Dermis blood vessel endothelial cell (primary cell): ENCODE data around the gene BCAS3. TPM values are rescaled to one million over a fixed set of nuclear protein-coding genes. Genes with fewer than 3 reads are reported as not detected.
A peak's percentile ranks its signal among the peaks of the same experiment; 100 is the strongest.
"Not testable (repeated sequence)": the region's sequence is repeated elsewhere in the genome, so short reads cannot be mapped to it uniquely, and the experiment has no call there.

Experiments used
- DNase-seq: peaks from one replicate; pipeline ENCODE4 v3.0.0; 2010
- total RNA-seq: library from RNA; depleted of rRNA; stranded (reverse); fragments of >200 nt; gene quantifications from 2 replicates; pipeline ENCODE4 v1.2.3, GENCODE V29; 2014

BCAS3 gene
- total RNA-seq, 1 donor from 2014 or later: 27.4 TPM

- DNase-seq: no peak
These were observed 736.7 kb downstream of the BCAS3 start for GRCh38 chr17:61414141-61414935.

DNA sequence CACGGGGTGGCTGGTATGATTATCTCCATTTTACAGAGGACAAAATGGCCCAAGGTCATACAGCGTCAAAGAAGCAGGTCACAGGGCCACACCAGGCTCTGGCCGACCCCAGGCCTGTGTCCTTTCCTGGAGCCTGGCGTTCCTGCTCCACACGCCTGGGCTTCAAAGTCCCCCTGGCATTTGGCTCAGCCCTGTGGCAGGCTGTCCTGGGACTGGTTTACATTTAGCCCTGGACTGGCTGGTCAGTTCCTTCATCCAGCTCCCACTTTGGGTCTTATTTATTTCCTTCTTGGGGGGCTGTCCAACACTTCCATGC lies 737.2 kb downstream of the BCAS3 start:
- no peak for DNase-seq

DNA sequence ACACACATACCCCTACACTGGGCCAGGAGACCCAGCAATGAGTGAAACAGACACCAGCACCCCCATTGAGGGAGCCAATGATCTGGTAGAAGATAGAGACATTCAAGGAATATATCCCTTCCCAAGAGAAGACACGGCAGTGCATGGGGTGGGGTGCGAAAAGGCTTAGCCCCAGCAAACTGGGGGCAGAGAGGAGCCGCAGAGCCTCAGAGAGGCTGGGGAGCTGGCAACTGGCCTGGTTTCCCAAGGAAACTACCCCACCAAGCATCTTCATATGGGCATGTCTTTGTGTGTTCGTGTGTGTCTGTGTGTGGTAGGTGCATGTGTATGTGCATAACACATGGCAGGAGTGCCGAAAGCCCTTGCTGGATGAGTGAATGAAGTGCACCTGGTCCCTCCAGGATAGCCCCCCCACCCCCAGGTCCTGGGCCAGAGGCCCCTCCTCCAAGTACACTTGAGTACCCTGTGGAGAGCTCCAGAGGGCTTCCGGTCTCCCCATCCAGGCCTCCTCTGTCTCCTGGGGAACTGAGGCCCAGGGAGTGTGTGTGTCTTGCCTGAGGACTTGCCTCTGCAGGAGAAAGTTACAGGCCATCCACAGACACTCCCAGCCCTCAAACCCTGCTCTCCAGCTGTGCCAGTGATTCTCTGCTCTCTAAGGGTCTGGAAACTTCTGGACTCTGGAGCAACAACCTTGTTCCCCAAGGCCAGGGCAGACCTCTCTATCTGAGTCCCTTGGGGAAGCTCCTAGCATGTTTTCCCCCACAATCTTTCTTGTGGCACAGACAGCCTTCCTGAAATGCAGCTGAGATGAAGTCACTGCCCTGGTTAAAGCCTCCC lies 737.9 kb downstream of the BCAS3 start:
- DNase-seq: no peak

- DNase-seq: no peak
These were observed 738.5 kb downstream of the BCAS3 start for GRCh38 chr17:61416211-61416539.

DNA sequence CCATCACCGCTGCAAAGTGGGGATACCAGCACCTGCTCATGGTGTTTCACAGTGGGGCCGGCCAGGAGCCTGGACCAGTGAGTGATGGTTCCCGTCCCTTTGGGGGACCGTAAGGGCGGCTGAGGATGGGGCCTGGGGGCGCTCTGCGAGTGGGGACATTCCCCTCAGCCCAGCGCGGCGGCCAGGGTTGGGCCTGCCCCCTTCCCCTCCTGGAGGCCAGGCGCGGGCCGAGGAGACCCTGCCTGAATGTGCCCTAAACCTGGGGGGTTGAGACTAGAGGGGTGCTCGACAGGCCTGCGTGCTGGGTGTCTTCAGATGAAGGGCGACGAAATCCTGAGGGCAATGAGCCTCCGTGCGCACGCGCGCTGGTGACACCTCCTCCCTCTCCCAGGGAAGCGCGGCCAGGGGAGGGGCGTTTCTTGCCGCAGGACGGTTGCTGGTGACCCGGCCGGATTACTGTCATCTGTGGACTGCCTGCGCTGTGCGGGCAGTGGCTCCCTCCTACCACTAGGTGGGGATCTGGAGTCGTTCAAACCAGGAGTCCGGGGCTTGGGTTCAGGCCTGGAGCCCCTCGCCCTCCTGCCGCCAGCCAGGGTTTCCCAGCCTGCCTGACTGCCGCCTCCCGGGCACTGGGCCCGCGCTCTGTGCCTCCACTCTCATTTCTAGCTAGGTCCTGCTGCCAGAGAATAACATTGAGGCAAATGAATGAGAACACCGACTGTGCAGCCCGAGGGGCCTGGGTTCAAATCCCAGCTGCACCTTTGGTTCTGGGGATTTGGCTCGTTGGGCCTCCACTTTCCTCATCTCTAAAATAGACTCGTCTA lies 739.1 kb downstream of the BCAS3 start:
- DNase-seq: peak; percentile 87

DNA sequence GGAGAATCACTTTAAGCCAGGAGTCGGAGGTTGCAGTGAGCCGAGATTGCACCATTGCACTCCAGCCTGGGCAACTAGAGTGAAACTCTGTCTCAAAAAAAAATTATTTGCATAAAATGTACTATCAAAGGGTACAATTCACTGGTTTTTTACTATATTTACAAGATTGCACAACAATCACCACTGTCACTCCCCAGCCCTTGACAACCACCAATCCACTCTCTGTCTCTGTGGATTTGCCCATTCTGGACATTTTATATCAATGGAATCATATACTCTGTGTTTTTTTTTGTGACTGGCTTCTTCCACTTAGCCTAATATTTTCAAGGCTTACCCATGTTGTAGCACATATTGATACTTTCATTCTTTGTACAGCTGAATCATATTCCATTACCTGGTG lies 740.8 kb downstream of the BCAS3 start:
- DNase-seq: no peak

DNA sequence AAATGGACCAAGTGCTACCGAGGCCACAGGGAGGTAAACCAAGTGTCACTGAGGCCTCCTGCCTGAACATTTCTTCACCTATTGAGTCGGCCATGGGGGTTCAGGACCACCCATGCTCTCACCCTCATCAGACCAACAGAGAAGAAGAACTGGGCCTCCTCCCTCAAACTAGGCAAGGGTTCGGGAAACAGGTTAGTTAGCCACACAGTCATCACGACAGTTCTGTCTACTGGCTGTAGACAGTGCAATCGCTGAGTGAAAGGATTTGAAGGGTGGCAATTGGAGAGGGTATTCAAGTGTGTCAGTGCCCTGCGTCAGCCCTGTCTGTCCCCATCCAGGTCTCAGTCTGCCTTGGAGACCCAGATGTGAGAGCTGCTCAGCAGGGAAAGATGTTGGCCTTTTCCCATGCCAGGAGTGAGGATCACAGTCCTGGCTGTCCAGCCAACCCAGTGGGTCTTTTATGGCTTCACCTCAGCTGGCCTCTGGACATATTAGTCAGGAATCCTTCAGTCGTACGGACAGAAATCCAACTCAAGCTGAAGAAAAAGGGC lies 741.9 kb downstream of the BCAS3 start:
- DNase-seq: no peak

DNA sequence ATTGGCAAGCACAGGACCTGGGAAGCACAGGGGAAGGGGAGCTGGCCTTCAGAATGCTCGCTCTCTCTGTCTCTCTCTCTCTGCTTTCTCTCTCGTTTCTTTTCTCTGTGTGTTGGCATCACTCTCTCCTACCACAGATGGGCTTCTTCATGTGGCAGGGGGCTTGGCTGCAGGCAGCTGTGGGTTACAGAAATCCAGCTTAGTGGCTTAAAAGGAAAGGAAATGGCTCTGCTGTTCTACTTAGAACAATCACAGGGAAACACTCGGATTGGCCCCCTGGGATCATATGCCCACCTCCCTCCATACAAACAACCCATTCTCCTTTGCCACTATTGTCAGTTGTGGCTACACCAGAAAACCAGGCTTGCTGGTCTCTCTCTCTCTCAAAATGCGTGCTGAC lies 742.4 kb downstream of the BCAS3 start:
- DNase-seq: no peak

- DNase-seq: no peak
These were observed 743.2 kb downstream of the BCAS3 start for GRCh38 chr17:61420745-61421398.

DNA sequence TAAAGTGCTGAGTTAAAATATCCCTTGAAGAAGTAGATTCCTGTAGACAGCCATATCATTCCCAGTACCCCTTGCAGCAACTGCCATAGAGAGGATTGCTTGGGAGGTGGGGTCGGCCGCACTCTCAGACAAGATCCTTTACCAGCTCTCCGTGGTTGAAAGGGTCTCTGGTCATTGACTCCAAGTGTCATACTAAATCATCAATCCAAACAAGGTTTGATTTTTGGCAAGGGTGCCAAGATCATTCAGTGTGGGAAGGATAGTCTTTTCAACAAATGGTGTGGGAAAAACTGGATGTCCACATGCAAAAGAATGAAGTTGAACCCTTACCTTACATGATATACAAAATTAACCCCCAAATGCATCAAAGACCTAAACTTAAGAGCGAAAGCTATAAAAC lies 743.8 kb downstream of the BCAS3 start:
- DNase-seq: no peak

DNA sequence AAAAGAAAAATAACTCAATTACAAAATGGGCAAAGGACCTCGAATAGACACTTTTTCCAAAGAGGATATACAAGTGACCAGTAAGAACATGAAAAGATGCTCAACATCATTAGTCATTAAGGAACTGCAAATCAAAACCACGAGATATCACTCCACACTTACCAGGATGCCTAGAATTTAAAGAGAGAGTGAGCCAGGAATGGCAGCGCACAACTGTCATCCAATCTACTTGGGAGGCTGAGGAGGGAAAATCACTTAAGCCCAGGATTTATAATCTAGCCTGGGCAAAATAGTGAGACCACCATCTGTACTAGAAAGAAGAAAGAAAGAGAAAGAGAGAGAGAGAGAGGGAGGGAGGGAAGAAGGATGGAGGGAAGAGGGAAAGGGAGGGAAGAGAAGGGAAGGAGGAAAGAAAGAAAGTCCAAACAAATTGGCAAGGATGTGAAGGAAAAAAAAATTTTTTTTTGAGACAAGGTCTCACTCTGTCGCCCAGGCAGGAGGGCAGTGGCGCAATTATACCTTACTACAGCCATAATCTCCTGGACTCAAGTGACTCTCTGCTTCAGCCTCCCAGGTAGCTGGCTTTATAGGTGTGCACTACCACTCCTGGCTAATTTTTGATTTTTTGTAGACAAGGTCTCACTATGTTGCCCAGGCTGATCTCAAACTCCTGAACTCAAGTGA lies 744.6 kb downstream of the BCAS3 start:
- no peak for DNase-seq

DNA sequence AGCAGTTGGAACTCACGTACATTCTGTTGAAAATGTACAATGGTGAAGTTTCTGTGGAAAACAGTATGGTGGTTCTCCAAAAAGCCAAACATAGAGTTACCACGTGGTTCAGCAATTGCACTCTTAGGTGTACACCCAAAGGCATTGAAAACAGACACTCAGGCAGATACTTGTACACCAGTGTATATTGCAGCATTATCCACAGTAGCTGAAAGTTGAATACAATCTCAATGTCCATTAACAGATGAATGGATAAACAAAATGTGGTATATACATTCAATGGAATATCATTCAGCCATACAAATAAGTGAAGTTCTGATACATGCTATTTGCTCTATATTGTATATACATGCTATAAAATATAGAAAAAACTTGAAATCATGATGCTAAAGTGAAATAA lies 745.2 kb downstream of the BCAS3 start:
- DNase-seq: no peak

- DNase-seq: no peak
These were observed 746.5 kb downstream of the BCAS3 start for GRCh38 chr17:61423967-61424649.

GRCh38 chr17:61425682-61426481 lies 748.2 kb downstream of the BCAS3 start:
- DNase-seq: no peak

DNA sequence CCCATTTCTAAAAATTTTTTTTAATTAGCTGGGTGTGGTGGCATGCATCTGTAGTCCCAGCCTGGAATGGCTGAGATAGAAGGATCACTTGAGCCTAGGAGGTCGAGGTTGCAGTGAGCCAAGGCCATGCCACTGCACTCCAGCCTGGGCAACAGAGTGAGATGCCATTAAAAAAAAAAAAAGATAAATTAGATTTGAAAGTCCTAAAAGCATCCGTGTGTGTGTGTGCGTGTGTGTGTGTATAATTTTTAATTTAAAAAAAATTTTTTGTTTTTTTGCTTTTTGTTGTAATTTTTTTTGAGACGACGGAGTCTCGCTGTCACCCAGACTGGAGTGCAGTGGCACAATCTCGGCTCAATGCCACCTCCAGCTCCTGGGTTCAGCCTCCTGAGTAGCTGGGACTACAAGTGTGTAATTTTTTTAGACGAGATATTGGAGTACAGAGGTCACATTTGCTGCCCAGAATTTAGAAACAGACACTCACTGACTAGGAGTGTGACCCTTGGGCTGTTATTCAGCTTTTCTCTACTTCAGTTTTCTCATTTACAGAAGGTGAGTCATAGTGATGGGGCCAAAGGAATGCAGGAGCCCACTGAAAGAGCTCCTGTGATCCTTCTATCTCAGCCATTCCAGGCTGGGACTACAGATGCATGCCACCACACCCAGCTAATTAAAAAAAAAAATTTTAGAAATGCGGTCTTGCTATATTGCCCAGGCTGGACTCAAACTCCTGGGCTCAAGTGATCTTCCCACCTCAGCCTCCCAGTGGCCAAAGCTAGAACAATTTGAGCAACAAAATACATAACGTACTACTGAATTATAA lies 749.0 kb downstream of the BCAS3 start:
- DNase-seq: no peak

DNA sequence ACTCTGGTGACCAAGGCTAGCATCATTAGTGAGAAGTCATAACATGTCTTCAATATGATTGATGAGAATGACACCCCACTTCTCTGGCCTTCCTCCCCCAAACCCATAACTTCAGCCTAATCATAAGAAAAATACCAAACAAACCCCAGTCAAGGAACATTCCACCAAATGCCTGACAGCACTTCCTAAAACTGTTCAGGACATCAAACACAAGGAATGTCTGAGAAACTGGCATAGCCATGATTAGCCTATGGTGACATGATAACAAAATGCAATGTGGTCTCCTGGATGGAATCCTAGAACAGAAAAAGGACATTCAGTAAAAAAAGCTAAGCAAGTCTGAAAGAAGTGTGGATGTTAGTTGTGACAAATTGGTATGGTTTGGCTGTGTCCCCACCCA lies 749.9 kb downstream of the BCAS3 start:
- no peak for DNase-seq

- DNase-seq: no peak
These were observed 751.6 kb downstream of the BCAS3 start for GRCh38 chr17:61429274-61429673.

- DNase-seq: not testable (repeated sequence)
These were observed 752.2 kb downstream of the BCAS3 start for GRCh38 chr17:61429831-61430230.

DNA sequence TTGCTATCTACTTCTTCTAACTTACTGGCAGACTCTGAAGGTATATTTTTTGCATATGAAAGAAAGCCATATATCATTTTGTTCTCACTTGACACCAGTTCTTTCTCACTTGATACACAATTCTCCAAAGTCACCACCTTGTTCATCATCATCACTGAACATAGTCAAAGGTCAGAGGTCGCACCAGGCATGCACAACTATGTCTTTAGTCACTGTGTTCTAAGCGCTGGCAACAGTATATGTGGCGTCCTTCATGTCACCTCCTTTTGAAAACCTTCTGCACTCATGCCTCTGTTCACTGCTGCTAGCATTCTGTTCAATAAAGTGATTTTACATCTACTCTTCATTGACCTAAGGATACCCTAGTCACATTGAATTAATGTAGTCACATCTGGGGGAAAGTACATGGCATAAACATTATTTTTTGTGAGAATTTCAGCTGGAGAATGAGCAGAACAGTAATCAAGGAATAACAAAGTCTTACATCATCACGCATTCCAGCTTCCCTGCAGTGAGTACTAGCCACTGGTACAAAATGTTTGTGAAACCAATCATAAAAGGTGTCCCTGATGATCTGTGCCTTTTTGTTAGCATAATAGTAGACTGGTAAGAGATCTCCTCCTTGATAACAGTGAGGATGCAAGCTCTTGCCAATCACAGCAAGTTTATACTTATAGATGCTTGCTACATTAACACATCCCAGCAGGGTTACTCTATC lies 754.1 kb downstream of the BCAS3 start:
- no peak for DNase-seq
